GM10847 (cell line): ENCODE results near the gene SLC39A6.

Experiments used
- POLR2A ChIP-seq: IDR thresholded peaks from 2 replicates; pipeline ENCODE4 v1.6.1; 2011; ENCODE audit not compliant: insufficient read length; ENCODE audit errors: extremely low read depth

The SLC39A6 gene

GRCh38 chr18:36152781-36153180 is 23.6 kb upstream of the SLC39A6 start:
- no peak for TF ChIP-seq POLR2A

GRCh38 chr18:36149514-36150289 is 20.6 kb upstream of the SLC39A6 start:
- no peak for TF ChIP-seq POLR2A

GRCh38 chr18:36143391-36143790 is 14.3 kb upstream of the SLC39A6 start:
- TF ChIP-seq POLR2A = no peak

GRCh38 chr18:36142751-36143150 is 13.6 kb upstream of the SLC39A6 start:
- TF ChIP-seq POLR2A = no peak

GRCh38 chr18:36141576-36141975 is 12.4 kb upstream of the SLC39A6 start:
- no peak for TF ChIP-seq POLR2A

GRCh38 chr18:36139245-36139644 is 10.1 kb upstream of the SLC39A6 start:
- TF ChIP-seq POLR2A = no peak

- no peak for TF ChIP-seq POLR2A
These were observed 6.1 kb upstream of the SLC39A6 start for GRCh38 chr18:36135264-36135663.

- no peak for TF ChIP-seq POLR2A
These were observed 3.6 kb upstream of the SLC39A6 start for GRCh38 chr18:36132756-36133155.

- no peak for TF ChIP-seq POLR2A
These were observed 2.7 kb upstream of the SLC39A6 start for GRCh38 chr18:36131692-36132483.

- no peak for TF ChIP-seq POLR2A
These were observed 1.9 kb upstream of the SLC39A6 start for GRCh38 chr18:36130883-36131653.

- no peak for TF ChIP-seq POLR2A
These were observed 1.1 kb upstream of the SLC39A6 start for GRCh38 chr18:36130039-36130831.

- no peak for TF ChIP-seq POLR2A
These were observed 237 bp downstream of the SLC39A6 start for GRCh38 chr18:36128907-36129299.

- TF ChIP-seq POLR2A = no peak
These were observed 640 bp downstream of the SLC39A6 start for GRCh38 chr18:36128530-36128870.

GRCh38 chr18:36127836-36128529 is 1.2 kb downstream of the SLC39A6 start:
- no peak for TF ChIP-seq POLR2A
